Measurements from ENCODE around the gene SOCS7.
"Not testable (repeated sequence)": the region's sequence is repeated elsewhere in the genome, so short reads cannot be mapped to it uniquely, and the experiment has no call there.

The SOCS7 gene

GRCh38 chr17:38436386-38436785, 84.7 kb downstream of the SOCS7 start:
- no peak for DNase-seq (ENCODE audit: low read depth, low spot score)

GRCh38 chr17:38437313-38437712, 85.7 kb downstream of the SOCS7 start:
- not testable (repeated sequence) for DNase-seq (ENCODE audit: low read depth, low spot score)

DNA sequence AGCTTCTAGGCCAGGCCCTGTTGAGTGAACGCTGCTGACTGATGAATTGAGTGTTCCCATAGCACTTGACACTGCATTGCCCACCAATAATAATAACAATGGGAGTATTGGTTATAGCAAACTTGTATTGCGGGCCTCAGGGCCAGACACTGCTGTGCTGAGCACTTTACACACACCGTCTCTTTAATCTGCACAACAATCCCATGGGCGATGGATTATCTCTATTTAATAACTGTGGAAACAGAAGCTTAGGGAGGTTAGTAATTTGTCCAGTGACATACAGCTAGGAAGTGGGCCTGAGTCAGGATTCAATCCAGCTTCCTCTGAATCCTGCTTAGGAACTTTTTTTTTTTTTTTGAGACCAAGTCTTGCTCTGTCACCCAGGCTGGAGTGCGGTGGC, 87.8 kb downstream of the SOCS7 start:
- DNase-seq (ENCODE audit: low read depth, low spot score) = no peak

- no peak for DNase-seq (ENCODE audit: low read depth, low spot score)
Observed at GRCh38 chr17:38440614-38441397, 89.2 kb downstream of the SOCS7 start.

DNA sequence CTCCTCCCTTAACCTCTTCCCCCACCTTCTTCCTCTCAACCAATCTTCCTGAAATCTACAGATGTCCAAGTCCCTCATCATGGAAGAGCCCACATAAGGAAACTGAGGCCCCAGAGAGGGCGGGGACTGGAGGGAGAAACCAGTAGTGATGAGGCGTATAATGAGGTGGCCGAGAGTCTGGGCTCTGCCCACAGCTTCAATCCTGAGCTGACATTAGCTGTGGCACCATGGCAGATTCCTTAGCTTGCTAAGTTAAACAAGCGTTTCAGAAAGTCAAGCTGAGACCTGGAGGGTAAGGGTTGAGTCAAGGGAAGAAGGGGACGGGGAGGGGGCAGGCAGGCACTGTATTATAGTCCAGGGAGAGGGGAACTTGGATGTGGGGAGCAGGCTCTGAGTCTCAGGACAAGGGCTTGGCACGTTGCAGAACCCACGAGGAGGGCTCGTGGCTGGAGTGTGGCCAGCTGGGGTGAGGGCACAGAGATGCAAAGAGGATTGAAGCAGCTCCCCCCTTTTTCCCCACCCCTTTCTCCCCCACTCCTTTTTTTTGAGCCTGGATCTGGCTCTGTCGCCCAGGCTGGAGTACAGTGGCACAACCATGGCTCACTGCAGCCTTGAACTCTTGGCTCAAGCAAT, 89.9 kb downstream of the SOCS7 start:
- DNase-seq (ENCODE audit: low read depth, low spot score) = no peak

- DNase-seq (ENCODE audit: low read depth, low spot score) = no peak
Observed at GRCh38 chr17:38442548-38442947, 90.9 kb downstream of the SOCS7 start.

GRCh38 chr17:38443356-38444031, 91.8 kb downstream of the SOCS7 start:
- no peak for DNase-seq (ENCODE audit: low read depth, low spot score)

- no peak for DNase-seq (ENCODE audit: low read depth, low spot score)
Observed at GRCh38 chr17:38444151-38444550, 92.5 kb downstream of the SOCS7 start.

GRCh38 chr17:38447502-38448085, 96.0 kb downstream of the SOCS7 start:
- DNase-seq (ENCODE audit: low read depth, low spot score) = no peak

DNA sequence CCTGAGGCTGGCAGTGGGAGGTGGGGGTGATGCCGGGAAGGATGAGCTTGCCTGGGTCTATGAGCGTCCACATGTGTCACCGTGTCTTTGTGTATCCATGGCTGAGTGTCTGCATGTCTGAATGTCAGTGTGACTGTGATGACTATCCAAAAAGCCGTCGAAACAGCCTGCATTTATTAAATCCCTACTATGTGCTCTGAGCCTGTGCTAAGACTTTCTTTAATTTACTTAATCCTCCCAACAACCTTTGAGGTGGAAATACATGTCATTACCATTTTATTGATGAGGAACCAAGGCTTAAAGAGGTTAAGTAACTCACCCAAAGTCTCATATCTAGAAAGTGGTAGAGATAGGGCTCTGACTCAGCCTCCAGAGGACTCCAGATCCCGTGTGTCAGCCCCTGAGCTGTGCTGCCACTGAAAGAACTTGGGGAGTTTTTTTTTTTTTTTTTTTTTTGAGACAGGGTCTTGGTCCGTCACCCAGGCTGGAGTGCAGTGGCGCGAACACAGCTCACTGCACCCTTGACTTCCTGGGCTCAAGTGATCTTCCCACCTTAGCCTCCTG, 96.6 kb downstream of the SOCS7 start:
- DNase-seq (ENCODE audit: low read depth, low spot score) = no peak

- DNase-seq (ENCODE audit: low read depth, low spot score) = no peak
Observed at GRCh38 chr17:38449364-38449763, 97.7 kb downstream of the SOCS7 start.

- DNase-seq (ENCODE audit: low read depth, low spot score) = no peak
Observed at GRCh38 chr17:38450557-38451029, 98.9 kb downstream of the SOCS7 start.

DNA sequence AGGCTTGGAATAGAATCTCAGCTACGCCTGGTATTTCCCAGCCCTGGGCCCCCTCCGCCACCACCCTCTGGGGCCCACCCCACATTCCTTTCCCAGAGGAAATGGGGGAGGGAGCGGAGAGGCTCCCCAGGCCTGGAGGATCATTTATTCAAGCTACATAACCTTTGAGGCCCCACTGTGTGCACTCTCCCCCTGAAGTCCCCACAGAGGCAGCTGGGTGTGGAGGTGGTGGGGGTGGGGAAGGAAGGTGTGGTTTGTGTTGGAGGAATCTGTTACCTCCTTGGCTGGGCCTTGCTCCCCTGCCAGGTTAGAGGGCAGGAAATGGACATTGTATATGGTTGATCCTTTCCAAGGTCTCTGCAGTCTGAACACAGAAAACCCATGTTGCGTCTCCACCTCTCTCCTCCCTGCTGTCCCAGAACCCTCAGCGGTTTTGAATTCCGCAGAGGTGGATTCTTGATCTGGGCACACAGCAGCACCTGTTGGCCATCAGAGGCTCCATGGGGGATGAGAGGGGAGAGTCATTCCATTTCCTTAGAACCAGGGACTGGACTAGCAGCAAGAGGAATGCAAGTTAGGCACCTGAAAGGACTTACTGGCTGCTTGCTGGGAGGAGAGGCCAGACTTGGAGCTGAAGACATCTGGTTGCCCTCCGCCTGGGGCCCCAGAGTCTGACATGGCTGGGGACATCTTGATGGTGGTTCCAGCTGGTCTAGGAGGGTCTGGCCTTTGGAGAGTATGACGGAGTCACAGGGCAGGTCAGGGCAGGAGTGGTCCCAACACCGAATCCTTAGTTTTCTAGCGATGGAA, 99.6 kb downstream of the SOCS7 start:
- no peak for DNase-seq (ENCODE audit: low read depth, low spot score)

DNA sequence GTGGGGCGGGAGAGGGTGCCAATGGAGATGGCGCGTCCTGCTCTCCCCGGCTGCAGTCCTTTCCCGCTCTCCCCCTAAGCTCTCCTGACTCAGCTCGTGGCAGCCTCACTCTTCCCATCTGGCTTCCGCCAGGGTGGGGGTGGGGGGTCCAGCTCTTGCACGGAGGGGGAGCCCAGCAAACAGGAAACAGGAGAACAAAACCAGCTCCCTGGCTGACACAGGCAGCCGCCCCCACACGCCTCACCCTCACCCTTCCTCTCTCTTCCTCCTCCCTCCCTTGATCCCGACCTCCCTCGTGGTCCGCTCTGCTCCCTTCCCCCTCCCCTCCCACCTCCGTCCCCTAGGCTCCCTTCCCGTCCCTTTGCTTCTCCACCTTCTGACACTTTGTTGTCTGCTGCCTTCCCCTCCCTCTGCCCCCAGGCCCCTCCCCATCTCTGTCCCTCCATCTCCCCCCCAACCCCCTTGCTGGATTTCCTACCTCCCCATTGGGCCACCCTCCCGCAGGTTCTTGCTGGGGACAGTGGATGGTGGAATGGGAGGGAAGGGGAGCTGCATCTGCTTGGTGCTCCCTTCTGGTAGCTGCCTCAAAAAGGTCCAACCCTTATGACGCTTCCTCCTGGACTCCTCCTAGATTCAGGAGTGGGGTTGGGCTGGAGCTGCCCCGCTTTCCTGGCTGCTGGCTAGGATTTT, 100.3 kb downstream of the SOCS7 start:
- no peak for DNase-seq (ENCODE audit: low read depth, low spot score)

GRCh38 chr17:38452719-38453118, 101.1 kb downstream of the SOCS7 start:
- no peak for DNase-seq (ENCODE audit: low read depth, low spot score)

DNA sequence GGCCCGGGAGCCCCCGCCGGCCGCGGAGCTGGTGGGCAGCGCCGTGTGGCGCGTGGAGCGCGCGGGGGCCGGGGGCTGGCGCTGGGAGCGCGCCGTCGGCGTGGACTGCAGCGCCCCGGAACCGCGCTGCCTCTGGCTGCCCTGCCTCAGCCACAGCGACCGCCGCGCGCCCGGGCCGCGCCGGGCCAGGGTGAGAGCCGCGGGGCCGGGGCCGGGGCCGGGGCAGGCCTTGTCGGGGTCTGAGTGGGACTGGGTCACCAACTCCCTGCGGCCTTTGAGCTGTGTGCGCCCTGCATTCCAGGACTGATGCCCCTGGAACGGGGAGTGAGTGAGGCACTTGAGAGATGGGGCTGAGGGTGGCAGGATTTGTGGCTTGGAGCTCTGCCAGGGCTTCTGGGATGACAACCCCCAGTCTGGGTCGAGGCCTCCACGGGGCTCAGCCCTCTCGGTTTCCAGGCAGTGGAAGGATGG, 102.3 kb downstream of the SOCS7 start:
- no peak for DNase-seq (ENCODE audit: low read depth, low spot score)

GRCh38 chr17:38454532-38454931, 102.9 kb downstream of the SOCS7 start:
- no peak for DNase-seq (ENCODE audit: low read depth, low spot score)
